Measurements from ENCODE around the gene PITPNC1. TPM values are rescaled to one million over a fixed set of nuclear protein-coding genes. Genes with fewer than 3 reads are reported as not detected.

The PITPNC1 gene
- total and polyA plus RNA-seq, 11 donors, result 7.0 to 20.8 (median 11.3) TPM

GRCh38 chr17:67652433-67652832, 275.4 kb downstream of the PITPNC1 start:
- TF ChIP-seq CTCF (IDR thresholded peaks at IDR 0.05) (no peak), POLR2A (IDR thresholded peaks at IDR 0.05) (no peak)
- intact Hi-C loops (cut with DNase I), result no loop called here
- DNase-seq (no peak), ATAC-seq (no peak)
- H3K27ac ChIP-seq, result no peak overlapping the region
- H3K4me3 ChIP-seq, result no peak overlapping the region
- no peaks in the 10 kb centered on the region for H3K9me3 ChIP-seq
- WGBS, 4 donors, result 90 to 96% (median 96%) methylated on average over 10 to 14 of the region's 14 CpGs
- no peaks in the 10 kb centered on the region for H3K27me3 ChIP-seq
- H3K4me1 ChIP-seq, result peaks cover 0 to 15% (median 4%) of the 10 kb centered on the region in 12 donors
- H3K36me3 ChIP-seq, result no peaks in the 10 kb centered on the region

GRCh38 chr17:67655478-67656148, 278.5 kb downstream of the PITPNC1 start:
- 89 to 95% (median 91%) methylated on average over 7 of the region's 7 CpGs for WGBS, 4 donors
- H3K36me3 ChIP-seq, result no peaks in the 10 kb centered on the region
- intact Hi-C loops (cut with DNase I), result no loop called here

GRCh38 chr17:67656494-67657203, 279.6 kb downstream of the PITPNC1 start:
- H3K4me1 ChIP-seq, result no peaks in the 10 kb centered on the region
- no peak overlapping the region for H3K4me3 ChIP-seq
- intact Hi-C loops (cut with DNase I), result no loop called here
- H3K9me3 ChIP-seq, result peaks cover 0 to 16% (median 8%) of the 10 kb centered on the region in 12 donors
- no peaks in the 10 kb centered on the region for H3K36me3 ChIP-seq
- DNase-seq (no peak), ATAC-seq (no peak)
- H3K27me3 ChIP-seq, result no peaks in the 10 kb centered on the region
- no peak for TF ChIP-seq CTCF (IDR thresholded peaks at IDR 0.05)
- TF ChIP-seq POLR2A (IDR thresholded peaks at IDR 0.05), result no peak
- WGBS, 4 donors, result 78 to 83% (median 83%) methylated on average over 8 of the region's 8 CpGs
- H3K27ac ChIP-seq, result no peak overlapping the region

More at GRCh38 chr17:67655478-67656148, 278.5 kb downstream of the PITPNC1 start:
- DNase-seq (no peak), ATAC-seq (no peak)
- H3K9me3 ChIP-seq, result peaks cover 0 to 16% (median 8%) of the 10 kb centered on the region in 12 donors
- TF ChIP-seq CTCF (IDR thresholded peaks at IDR 0.05), result no peak
- no peak for TF ChIP-seq POLR2A (IDR thresholded peaks at IDR 0.05)
- H3K4me3 ChIP-seq, result no peak overlapping the region
- H3K27ac ChIP-seq, result no peak overlapping the region
- no peaks in the 10 kb centered on the region for H3K27me3 ChIP-seq
- peaks cover 0 to 2% (median 0%) of the 10 kb centered on the region in 12 donors for H3K4me1 ChIP-seq

GRCh38 chr17:67657596-67657995, 280.5 kb downstream of the PITPNC1 start:
- DNase-seq (no peak), ATAC-seq (no peak)
- Histone ChIP-seq H3K36me3 (no peaks in the 10 kb centered on the region), H3K27ac (no peak overlapping the region), H3K4me3 (no peak overlapping the region), H3K27me3 (no peaks in the 10 kb centered on the region), H3K4me1 (no peaks in the 10 kb centered on the region), H3K9me3 (peaks cover 0 to 16% (median 8%) of the 10 kb centered on the region in 12 donors)
- 94 to 98% (median 96%) methylated on average over 4 of the region's 4 CpGs for WGBS, 4 donors
- intact Hi-C loops (cut with DNase I), result no loop called here
- TF ChIP-seq CTCF (IDR thresholded peaks at IDR 0.05) (no peak), POLR2A (IDR thresholded peaks at IDR 0.05) (no peak)
